Caco-2 (cell line): ENCODE measurements around the gene LSM8. TPM values are rescaled to one million over a fixed set of nuclear protein-coding genes. Genes with fewer than 3 reads are reported as not detected.

Source experiments
- BruUV-seq: library from RNA; stranded (reverse); fragments of 400-500 nt; replicated peaks from 2 replicates; lab custom pipeline; 2021; lab: Mats Ljungman, UMichigan
- CTCF ChIA-PET: fragments of 300-600 bp; sonication (Branson Sonifier 250); formaldehyde crosslinking; loops from one replicate; lab custom pipeline; 2022; ENCODE audit warnings: antibody characterized with exemption; lab: Charles Lee
- POLR2A ChIA-PET: fragments of 300-600 bp; sonication (Branson Sonifier 250); formaldehyde crosslinking; loops from one replicate; lab custom pipeline; 2022; ENCODE audit warnings: antibody characterized with exemption; lab: Charles Lee
- DNase-seq, 2 experiments: peaks; one replicate each; pipeline versions ENCODE4 v3.0.0 to v3.0.0-alpha.2; 2020 to 2022
- H3K27me3 ChIP-seq: replicated peaks from 2 replicates; pipeline ENCODE4 v1.6.0; 2011; ENCODE audit warnings: low read length; ENCODE audit not compliant: control insufficient read depth, insufficient read depth
- H3K36me3 ChIP-seq: 2 replicates; pipeline ENCODE4 v1.5.1; 2011; ENCODE audit warnings: low read length; ENCODE audit not compliant: control insufficient read depth, insufficient read depth
- H3K4me1 ChIP-seq: fragments of 250-450 bp; sonication (Bioruptor Pico); 2 replicates; pipeline ENCODE4 v1.5.1; 2020; ENCODE audit warnings: mild to moderate bottlenecking
- H3K4me3 ChIP-seq: 2 replicates; pipeline ENCODE4 v1.5.1; 2011; ENCODE audit warnings: low read depth, mild to moderate bottlenecking, control low read depth, low read length
- H3K9me3 ChIP-seq: fragments of 250-450 bp; sonication (Bioruptor Pico); 2 replicates; pipeline ENCODE4 v1.5.1; 2020; ENCODE audit warnings: mild to moderate bottlenecking, moderate library complexity
- H3K27ac Mint-ChIP-seq: one replicate; pipeline ENCODE4 v1.8.0; 2022; ENCODE audit warnings: mixed read lengths; ENCODE audit not compliant: unreplicated experiment
- H3K27me3 Mint-ChIP-seq: one replicate; pipeline ENCODE4 v1.8.0; 2022; ENCODE audit warnings: mixed read lengths; ENCODE audit not compliant: insufficient read depth, unreplicated experiment
- H3K36me3 Mint-ChIP-seq: one replicate; pipeline ENCODE4 v1.8.0; 2022; ENCODE audit warnings: mild to moderate bottlenecking, mixed read lengths; ENCODE audit not compliant: insufficient read depth, unreplicated experiment
- H3K4me1 Mint-ChIP-seq: one replicate; pipeline ENCODE4 v1.8.0; 2022; ENCODE audit warnings: low read depth, mixed read lengths; ENCODE audit not compliant: unreplicated experiment
- H3K4me3 Mint-ChIP-seq: one replicate; pipeline ENCODE4 v1.8.0; 2022; ENCODE audit warnings: mild to moderate bottlenecking, moderate library complexity, mixed read lengths; ENCODE audit not compliant: unreplicated experiment
- H3K9me3 Mint-ChIP-seq: one replicate; pipeline ENCODE4 v1.8.0; 2022; ENCODE audit warnings: mixed read lengths; ENCODE audit not compliant: unreplicated experiment
- CTCF ChIP-seq, 2 experiments: fragments of 200-600 bp in 1 of 2; IDR thresholded peaks; 1 replicate in 1 of 2; 2 replicates in 1 of 2; pipeline versions ENCODE4 v1.5.1 to v1.8.0; 2011 to 2022; ENCODE audit warnings: antibody characterized with exemption in 1 of 2, control low read depth in 1 of 2, inconsistent platforms in 1 of 2, low read depth in 1 of 2, low read length in 1 of 2, mild to moderate bottlenecking in 1 of 2, moderate library complexity in 1 of 2; ENCODE audit not compliant: insufficient read depth in 1 of 2, severe bottlenecking in 1 of 2, unreplicated experiment in 1 of 2
- intact Hi-C: fragments of 100-400 bp; cut with micrococcal nuclease; formaldehyde crosslinking; loops from one replicate; pipeline ENCODE4 v1.10.0; 2022; ENCODE audit not compliant: unreplicated experiment
- total RNA-seq: library from RNA; stranded (reverse); gene quantifications from 2 replicates; pipeline ENCODE4 v1.2.3, GENCODE V29; 2022

LSM8 gene
- total RNA-seq, 1 experiment from 2014 or later = 50.4 TPM

GRCh38 chr7:118153551-118154177, 30.3 kb upstream of the LSM8 start:
- no peaks in the 10 kb centered on the region for H3K36me3 Mint-ChIP-seq
- CTCF ChIA-PET = interaction anchor here (0.6 to 0.7 kb wide), 4 partner anchors 150 to 941 kb away, joined by 3 to 4 read pairs (median 4); no protein-coding TSS in a partner anchor
- TF ChIP-seq CTCF (IDR thresholded peaks at IDR 0.05; ENCODE audit: insufficient read depth in 1 of 2, low read depth in 1 of 2, low read length in 1 of 2, severe bottlenecking in 1 of 2, unreplicated experiment in 1 of 2) = peak; percentile 38 to 76
- no peaks in the 10 kb centered on the region for H3K4me1 Mint-ChIP-seq
- H3K27me3 Mint-ChIP-seq = peaks cover 23% of the 10 kb centered on the region
- intact Hi-C loops = loop anchor here (1.0 to 2.0 kb wide), 3 partner anchors 403 to 941 kb away; no protein-coding TSS in a partner anchor
- H3K27ac Mint-ChIP-seq = no peak overlapping the region
- BruUV-seq = no TSS peak
- POLR2A ChIA-PET = no interaction called here
- Histone ChIP-seq H3K4me3 (no peak overlapping the region), H3K9me3 (peaks cover 8% of the 10 kb centered on the region), H3K36me3 (no peaks in the 10 kb centered on the region), H3K4me1 (no peaks in the 10 kb centered on the region), H3K27me3 (no peaks in the 10 kb centered on the region)
- H3K4me3 Mint-ChIP-seq = no peak overlapping the region
- DNase-seq = peak in 1 of 2 experiments; percentile 48
- H3K9me3 Mint-ChIP-seq = no peaks in the 10 kb centered on the region

- Mint-ChIP-seq H3K27me3 (peaks cover 12% of the 10 kb centered on the region), H3K27ac (no peak overlapping the region), H3K4me3 (no peak overlapping the region), H3K9me3 (peaks cover 11% of the 10 kb centered on the region), H3K36me3 (no peaks in the 10 kb centered on the region), H3K4me1 (no peaks in the 10 kb centered on the region)
- no peak for DNase-seq
- intact Hi-C loops = no loop called here
- peaks cover 24% of the 10 kb centered on the region for H3K9me3 ChIP-seq
- ChIA-PET CTCF (no interaction called here), POLR2A (no interaction called here)
- no peak overlapping the region for H3K4me3 ChIP-seq
- no TSS peak for BruUV-seq
- no peak for TF ChIP-seq CTCF (IDR thresholded peaks at IDR 0.05; ENCODE audit: insufficient read depth in 1 of 2, low read depth in 1 of 2, low read length in 1 of 2, severe bottlenecking in 1 of 2, unreplicated experiment in 1 of 2)
- no peaks in the 10 kb centered on the region for H3K27me3 ChIP-seq
- no peaks in the 10 kb centered on the region for H3K4me1 ChIP-seq
- H3K36me3 ChIP-seq = no peaks in the 10 kb centered on the region
Measured at GRCh38 chr7:118158766-118159165, 25.2 kb upstream of the LSM8 start.

- no peak overlapping the region for H3K4me3 ChIP-seq
- H3K36me3 Mint-ChIP-seq = no peaks in the 10 kb centered on the region
- BruUV-seq = no TSS peak
- no peaks in the 10 kb centered on the region for H3K27me3 ChIP-seq
- peaks cover 11% of the 10 kb centered on the region for H3K27me3 Mint-ChIP-seq
- H3K4me1 ChIP-seq = no peaks in the 10 kb centered on the region
- no peak for TF ChIP-seq CTCF (IDR thresholded peaks at IDR 0.05; ENCODE audit: insufficient read depth in 1 of 2, low read depth in 1 of 2, low read length in 1 of 2, severe bottlenecking in 1 of 2, unreplicated experiment in 1 of 2)
- H3K9me3 Mint-ChIP-seq = no peaks in the 10 kb centered on the region
- intact Hi-C loops = no loop called here
- POLR2A ChIA-PET = interaction anchor here (0.5 kb wide), 1 partner anchor 1355 kb away, joined by 3 read pairs; no protein-coding TSS in a partner anchor
- no peaks in the 10 kb centered on the region for H3K9me3 ChIP-seq
- no peaks in the 10 kb centered on the region for H3K36me3 ChIP-seq
- no peak for DNase-seq
- H3K27ac Mint-ChIP-seq = no peak overlapping the region
- no peaks in the 10 kb centered on the region for H3K4me1 Mint-ChIP-seq
- no peak overlapping the region for H3K4me3 Mint-ChIP-seq
- CTCF ChIA-PET = no interaction called here
Measured at GRCh38 chr7:118169146-118169545, 14.8 kb upstream of the LSM8 start.
